Panc1 (cell line): ENCODE results near the gene TGFBR1.

ENCODE experiments used
- POLR2AphosphoS5 ChIP-seq: IDR thresholded peaks from 2 replicates; pipeline ENCODE4 v1.6.1; 2012; ENCODE audit warnings: mild to moderate bottlenecking, low read depth, low read length, moderate library complexity
- SIN3A ChIP-seq: IDR thresholded peaks from 2 replicates; pipeline ENCODE4 v1.6.1; 2012; ENCODE audit warnings: low read depth, mild to moderate bottlenecking, low read length, moderate library complexity, borderline replicate concordance; ENCODE audit not compliant: insufficient read depth
- TCF7L2 ChIP-seq: IDR thresholded peaks from 2 replicates; pipeline ENCODE4 v1.6.1; 2011; ENCODE audit warnings: mild to moderate bottlenecking, low read depth, low read length, inconsistent platforms
- TF ChIP-seq, protein P1 (sequence below): fragments of 450-650 bp; IDR thresholded peaks from 2 replicates; pipeline ENCODE4 v1.5.1; 2017; ENCODE audit warnings: mild to moderate bottlenecking
- TF ChIP-seq, protein P2 (sequence below), 2 experiments: IDR thresholded peaks; 2 replicates each; pipeline ENCODE4 v1.6.1; 2011 to 2012; ENCODE audit warnings: low read depth in 2 of 2, control low read depth in 1 of 2, low read length in 1 of 2, mild to moderate bottlenecking in 1 of 2, moderate library complexity in 1 of 2; ENCODE audit not compliant: insufficient read depth in 1 of 2

DNA sequence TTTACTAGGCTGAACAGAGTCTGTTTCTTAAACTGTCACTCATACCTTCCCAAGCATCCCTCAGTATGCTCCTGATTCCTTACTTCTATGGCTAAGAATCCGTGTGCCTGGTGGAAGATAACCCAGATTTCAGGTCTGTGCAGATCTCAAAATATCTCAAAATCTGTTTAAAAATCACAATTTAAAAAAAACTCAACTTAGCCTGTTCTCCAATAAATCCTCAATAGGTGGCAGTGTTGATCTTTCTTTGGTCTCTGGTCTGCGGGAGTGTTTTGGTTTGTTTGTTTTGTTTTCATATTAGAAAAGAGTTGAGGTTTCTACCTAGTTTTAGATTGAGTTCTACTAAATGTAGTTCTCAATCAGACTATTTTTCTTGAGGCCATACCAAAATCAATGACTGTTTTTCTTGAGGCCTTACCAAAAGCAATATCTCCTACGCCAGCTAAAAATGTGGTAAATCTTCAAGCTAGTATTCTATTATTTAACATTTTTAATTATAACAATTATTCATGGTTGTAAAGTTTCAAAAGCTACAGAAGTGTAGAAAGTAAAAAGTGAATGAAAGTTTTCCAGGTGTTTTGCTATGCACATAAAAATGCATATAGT lies 57.9 kb downstream of the TGFBR1 start:
- TF ChIP-seq, protein P1, sequence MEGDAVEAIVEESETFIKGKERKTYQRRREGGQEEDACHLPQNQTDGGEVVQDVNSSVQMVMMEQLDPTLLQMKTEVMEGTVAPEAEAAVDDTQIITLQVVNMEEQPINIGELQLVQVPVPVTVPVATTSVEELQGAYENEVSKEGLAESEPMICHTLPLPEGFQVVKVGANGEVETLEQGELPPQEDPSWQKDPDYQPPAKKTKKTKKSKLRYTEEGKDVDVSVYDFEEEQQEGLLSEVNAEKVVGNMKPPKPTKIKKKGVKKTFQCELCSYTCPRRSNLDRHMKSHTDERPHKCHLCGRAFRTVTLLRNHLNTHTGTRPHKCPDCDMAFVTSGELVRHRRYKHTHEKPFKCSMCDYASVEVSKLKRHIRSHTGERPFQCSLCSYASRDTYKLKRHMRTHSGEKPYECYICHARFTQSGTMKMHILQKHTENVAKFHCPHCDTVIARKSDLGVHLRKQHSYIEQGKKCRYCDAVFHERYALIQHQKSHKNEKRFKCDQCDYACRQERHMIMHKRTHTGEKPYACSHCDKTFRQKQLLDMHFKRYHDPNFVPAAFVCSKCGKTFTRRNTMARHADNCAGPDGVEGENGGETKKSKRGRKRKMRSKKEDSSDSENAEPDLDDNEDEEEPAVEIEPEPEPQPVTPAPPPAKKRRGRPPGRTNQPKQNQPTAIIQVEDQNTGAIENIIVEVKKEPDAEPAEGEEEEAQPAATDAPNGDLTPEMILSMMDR, result peak; percentile 56; the same call in 1 of the 2 replicates
- TF ChIP-seq SIN3A (no peak), POLR2AphosphoS5 (no peak), TCF7L2 (no peak)
- TF ChIP-seq, protein P2, sequence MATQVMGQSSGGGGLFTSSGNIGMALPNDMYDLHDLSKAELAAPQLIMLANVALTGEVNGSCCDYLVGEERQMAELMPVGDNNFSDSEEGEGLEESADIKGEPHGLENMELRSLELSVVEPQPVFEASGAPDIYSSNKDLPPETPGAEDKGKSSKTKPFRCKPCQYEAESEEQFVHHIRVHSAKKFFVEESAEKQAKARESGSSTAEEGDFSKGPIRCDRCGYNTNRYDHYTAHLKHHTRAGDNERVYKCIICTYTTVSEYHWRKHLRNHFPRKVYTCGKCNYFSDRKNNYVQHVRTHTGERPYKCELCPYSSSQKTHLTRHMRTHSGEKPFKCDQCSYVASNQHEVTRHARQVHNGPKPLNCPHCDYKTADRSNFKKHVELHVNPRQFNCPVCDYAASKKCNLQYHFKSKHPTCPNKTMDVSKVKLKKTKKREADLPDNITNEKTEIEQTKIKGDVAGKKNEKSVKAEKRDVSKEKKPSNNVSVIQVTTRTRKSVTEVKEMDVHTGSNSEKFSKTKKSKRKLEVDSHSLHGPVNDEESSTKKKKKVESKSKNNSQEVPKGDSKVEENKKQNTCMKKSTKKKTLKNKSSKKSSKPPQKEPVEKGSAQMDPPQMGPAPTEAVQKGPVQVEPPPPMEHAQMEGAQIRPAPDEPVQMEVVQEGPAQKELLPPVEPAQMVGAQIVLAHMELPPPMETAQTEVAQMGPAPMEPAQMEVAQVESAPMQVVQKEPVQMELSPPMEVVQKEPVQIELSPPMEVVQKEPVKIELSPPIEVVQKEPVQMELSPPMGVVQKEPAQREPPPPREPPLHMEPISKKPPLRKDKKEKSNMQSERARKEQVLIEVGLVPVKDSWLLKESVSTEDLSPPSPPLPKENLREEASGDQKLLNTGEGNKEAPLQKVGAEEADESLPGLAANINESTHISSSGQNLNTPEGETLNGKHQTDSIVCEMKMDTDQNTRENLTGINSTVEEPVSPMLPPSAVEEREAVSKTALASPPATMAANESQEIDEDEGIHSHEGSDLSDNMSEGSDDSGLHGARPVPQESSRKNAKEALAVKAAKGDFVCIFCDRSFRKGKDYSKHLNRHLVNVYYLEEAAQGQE (IDR thresholded peaks at IDR 0.05; ENCODE audit: insufficient read depth in 1 of 2, low read depth in 2 of 2, low read length in 1 of 2), result no peak
